Posterior vena cava (tissue), 2 donors: ENCODE results near the gene PSG1. TPM values are rescaled to one million over a fixed set of nuclear protein-coding genes. Genes with fewer than 3 reads are reported as not detected.
"Not testable (repeated sequence)": the region's sequence is repeated elsewhere in the genome, so short reads cannot be mapped to it uniquely, and the experiment has no call there.

ENCODE experiments used
- DNase-seq: peaks from one replicate; pipeline ENCODE4 v3.0.0-alpha.2; 2020; ENCODE audit warnings: low spot score
- intact Hi-C, 2 donors: fragments of 100-400 bp; cut with DNase I; formaldehyde crosslinking; loops; one replicate each; pipeline versions ENCODE4 v1.14.1 to v1.14.2; 2022 to 2023
- long read RNA-seq, 2 donors: library from polyadenylated mRNA; unstranded; transcript quantifications; one replicate each; pipeline ENCODE4 v2.0.0, GENCODE V29; 2020 to 2021
- total RNA-seq, 2 donors: library from RNA; stranded (reverse); fragmentation: NEBNext Ultra II Directional; extraction: Animal tissue kit (Norgen Biotek cat#: 25700); gene quantifications; one replicate each; pipeline ENCODE4 v1.2.1, GENCODE V29; 2021
- donor health status: DM: yes; HTN: yes; CAD: no.
- donor health status: DM: yes; HTN: yes; CAD: no.

Gene PSG1
- total RNA-seq, result not detected
- long read RNA-seq, donor 1, result 0 reads
- long read RNA-seq, donor 2, result 0 reads

- intact Hi-C loops, result no loop called here
- no peak for DNase-seq
These were observed at the start of gene PSG1 for GRCh38 chr19:42879613-42880012. Gene PSG1, minus strand, starts transcription at chr19:42879713. Its CDS starts 132 bp downstream, at chr19:42879581.

- DNase-seq, result no peak
These were observed 49.4 kb upstream of the PSG1 start for GRCh38 chr19:42928896-42929295.

GRCh38 chr19:42926781-42927180 lies 47.3 kb upstream of the PSG1 start:
- intact Hi-C loops, result no loop called here
- no peak for DNase-seq

More at GRCh38 chr19:42928896-42929295, 49.4 kb upstream of the PSG1 start:
- intact Hi-C loops, result no loop called here

GRCh38 chr19:42923106-42923505 lies 43.6 kb upstream of the PSG1 start:
- DNase-seq, intact Hi-C loops: not testable (repeated sequence)

DNA sequence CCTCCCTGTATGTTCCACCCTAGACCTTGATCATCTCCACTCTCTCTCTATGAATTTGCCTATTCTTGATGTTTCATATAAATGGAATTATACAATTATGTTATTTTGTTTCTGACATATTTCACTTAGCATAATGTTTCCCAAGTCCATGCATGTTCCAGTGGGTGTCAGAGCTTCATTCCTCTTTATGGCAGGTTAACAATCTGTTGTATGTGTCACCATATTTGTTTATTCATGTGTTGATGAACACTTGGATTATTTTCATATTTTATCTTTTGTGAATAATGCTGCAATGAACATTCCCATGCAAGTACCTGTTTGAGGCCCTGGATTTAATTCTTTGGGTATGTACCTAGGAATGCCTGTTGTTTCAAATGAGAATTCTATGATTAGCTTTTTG lies 41.5 kb upstream of the PSG1 start:
- DNase-seq, intact Hi-C loops: not testable (repeated sequence)

- intact Hi-C loops, result no loop called here
- DNase-seq, result no peak
These were observed 40.2 kb upstream of the PSG1 start for GRCh38 chr19:42919757-42920079.

DNA sequence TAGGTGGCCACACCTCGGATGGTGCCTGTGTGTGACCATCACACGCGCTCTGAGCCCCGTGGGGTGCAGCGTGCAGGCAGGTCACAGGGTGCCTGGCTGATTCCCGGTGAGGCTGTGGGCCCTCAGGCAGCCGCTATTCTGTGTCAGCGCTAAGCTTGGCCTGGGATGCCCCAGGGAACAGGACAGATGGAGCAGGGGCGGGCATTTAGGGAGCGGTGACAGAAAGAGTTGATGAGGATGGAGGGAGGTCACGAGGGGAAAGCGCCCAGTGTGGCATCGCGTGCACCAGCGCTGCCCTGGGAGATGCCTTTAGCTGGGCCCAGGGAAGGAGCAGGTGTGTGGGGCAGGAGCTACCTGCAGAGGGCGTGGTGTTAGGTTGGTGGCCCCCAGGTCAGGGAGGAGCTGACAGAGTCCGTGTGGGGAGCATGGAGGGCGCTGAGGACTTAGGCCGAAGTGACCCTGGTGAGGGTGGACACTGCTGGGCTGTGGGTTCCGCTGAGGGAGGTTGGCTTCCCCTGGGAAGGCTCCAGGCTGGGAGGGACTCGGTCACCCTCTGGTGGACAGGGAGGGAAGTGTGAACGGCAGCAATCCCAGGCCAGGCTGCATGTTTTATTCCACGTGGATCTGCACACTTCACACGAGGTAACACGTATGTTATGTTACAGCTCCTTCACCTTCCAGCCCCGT lies 39.7 kb upstream of the PSG1 start:
- DNase-seq, intact Hi-C loops: not testable (repeated sequence)

DNA sequence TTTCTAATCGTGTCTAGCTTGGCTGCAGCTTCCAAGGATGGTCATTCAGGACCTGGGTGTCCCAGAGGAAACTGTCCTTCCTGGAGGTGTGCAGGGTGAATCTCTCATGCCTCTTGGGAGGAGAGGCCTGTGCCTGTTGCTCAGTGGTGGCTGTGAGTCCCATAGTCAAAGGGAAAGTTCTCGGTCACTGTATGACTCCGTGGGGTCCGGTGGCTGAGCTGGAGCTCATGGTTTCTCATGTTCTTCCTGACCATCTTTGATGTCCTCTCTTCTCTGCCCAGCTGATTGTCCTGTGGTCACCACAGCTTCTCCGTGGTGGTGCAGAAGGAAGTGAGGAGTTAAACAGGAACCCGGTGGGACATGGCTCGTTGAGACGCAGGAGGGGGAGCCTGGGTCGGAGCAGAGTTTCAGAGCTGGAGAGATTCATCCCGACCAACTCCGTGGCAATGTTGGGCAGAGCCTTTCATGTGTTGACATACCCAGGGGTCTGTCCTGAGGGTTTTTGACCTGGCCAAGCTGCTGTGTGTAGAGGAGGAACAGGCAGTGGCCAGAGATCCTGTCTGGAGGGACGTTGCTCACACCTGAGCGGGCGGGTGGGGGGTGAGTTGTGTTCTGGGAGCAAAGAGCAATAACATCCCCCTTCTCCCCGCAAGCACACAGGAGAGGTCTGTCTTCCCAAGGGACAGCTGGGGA lies 39.0 kb upstream of the PSG1 start:
- DNase-seq, intact Hi-C loops: not testable (repeated sequence)

GRCh38 chr19:42917634-42918033 lies 38.1 kb upstream of the PSG1 start, which contains the start of gene PSG6:
Gene PSG6, minus strand, starts transcription at chr19:42917894. Its CDS starts 102 bp downstream, at chr19:42917792.
- intact Hi-C loops, DNase-seq: not testable (repeated sequence)

- intact Hi-C loops, DNase-seq: not testable (repeated sequence)
These were observed 37.4 kb upstream of the PSG1 start for GRCh38 chr19:42916931-42917330.

DNA sequence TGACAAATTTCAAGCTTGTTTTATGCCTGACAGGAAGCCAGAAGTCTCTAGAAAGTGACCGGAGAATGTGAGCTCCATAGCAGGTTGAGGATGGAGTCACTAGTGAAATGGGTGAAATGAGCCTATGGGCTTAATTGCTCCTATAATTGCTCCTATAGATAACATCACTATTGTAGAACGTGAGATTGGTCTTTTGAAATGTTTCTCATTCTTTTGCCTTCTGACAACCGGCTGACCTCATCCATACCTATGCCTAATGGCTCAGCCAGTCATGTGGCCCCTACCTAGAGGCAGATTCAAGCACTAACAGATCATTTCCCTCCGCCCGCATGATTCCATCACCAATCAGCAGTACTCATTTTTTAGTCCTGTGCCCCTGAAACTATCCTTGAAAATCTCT lies 34.0 kb upstream of the PSG1 start:
- DNase-seq, intact Hi-C loops: not testable (repeated sequence)

DNA sequence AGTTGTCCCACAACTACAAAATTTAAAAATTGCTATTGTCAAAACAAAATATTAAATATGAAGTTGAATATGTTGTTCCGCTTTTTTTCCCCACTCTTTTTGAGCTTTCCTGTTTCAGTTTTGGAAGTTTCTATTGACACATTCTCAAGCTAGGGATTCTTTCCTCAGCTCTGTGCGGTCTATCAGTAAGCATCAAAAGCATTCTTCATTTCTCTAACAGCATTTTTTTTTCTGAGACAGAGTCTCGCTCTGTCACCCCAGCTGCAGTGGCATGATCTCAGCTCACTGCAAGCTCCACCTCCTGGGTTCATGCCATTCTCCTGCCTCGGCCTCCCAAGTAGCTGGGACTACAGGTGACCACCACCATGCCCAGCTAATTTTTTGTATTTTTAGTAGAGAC lies 33.4 kb upstream of the PSG1 start:
- intact Hi-C loops, DNase-seq: not testable (repeated sequence)

DNA sequence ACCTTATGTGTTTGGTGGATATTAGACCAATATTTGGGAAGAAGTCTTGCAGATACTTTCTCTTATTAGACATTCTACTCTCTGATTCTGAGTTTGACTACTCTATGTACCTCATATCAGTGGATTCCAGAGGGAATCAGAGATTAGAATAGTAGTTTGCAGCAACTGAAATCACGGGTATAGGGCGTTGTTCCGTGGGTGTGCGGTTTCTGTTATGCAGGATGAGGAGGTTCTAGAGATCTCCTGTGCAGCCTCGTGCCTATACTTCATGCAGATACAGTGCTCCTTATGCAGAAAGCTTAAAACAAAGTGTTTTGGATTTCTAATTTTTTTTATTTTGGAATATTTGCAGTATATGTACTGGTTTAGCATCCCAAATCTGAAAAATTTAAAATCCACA lies 32.2 kb upstream of the PSG1 start:
- DNase-seq, intact Hi-C loops: not testable (repeated sequence)

DNA sequence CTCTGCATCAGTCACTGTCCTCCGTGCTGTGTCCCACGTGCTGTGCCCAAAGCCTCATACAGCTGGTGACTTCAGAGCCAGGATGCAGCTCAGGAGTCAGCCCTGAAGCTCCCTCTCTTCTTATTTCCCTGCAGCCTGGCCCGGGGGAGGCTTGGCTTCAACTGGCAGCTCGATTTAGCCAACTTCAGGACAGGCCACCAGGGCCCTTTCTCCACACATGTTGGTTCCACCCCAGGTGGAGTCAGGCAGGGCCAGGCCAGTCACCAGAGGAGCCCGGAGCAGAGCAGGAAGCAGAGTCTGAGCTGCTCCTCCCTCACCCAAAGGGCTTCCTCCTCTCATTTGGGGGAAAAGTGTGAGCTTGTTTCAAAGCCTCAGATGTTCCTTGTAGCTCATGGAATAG lies 26.6 kb upstream of the PSG1 start:
- DNase-seq, intact Hi-C loops: not testable (repeated sequence)

DNA sequence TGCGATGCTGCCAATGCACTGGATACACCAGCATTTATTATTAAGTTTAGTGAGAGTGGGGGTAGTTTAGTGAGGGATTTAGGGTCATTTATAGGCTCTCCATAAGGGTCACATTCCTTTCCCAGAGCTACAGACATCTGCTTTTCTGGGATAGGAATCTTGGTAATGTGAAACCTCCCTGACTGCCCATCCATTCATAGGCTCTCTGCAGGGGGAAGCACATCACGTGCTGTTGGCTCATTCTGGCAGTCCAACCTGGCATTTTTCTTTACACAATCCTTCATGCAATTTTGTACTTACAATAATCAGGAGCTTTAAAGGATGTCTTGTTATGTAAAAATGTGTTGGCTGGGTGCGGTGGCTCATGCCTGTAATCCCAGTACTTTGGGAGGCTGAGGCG lies 21.0 kb upstream of the PSG1 start:
- intact Hi-C loops, DNase-seq: not testable (repeated sequence)

- intact Hi-C loops, DNase-seq: not testable (repeated sequence)
These were observed 20.2 kb upstream of the PSG1 start for GRCh38 chr19:42899674-42900073.

GRCh38 chr19:42899110-42899509 lies 19.6 kb upstream of the PSG1 start:
- not testable (repeated sequence) for DNase-seq

GRCh38 chr19:42898656-42899055 lies 19.1 kb upstream of the PSG1 start:
- DNase-seq, intact Hi-C loops: not testable (repeated sequence)

More at GRCh38 chr19:42899110-42899509, 19.6 kb upstream of the PSG1 start:
- intact Hi-C loops, result not testable (repeated sequence)

GRCh38 chr19:42897729-42898128 lies 18.2 kb upstream of the PSG1 start:
- intact Hi-C loops, DNase-seq: not testable (repeated sequence)

DNA sequence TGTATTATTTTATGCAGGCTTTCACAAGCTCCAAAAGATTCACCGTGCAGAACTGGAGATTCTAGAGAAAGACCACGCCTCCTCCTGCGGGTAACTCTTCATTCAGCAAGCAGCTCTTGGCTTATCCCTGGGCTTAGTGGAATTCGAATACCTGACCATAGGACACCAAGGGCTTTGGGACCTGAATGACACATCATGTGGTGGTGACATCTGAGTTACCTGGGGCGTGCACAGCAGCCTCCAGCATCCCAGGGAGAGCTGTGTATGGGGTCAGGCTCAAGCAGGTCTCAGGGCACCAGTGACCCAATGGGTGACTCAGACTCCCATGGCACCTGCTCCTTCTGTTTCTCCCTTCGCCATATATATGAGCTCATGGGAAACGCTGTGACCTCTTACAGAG lies 10.9 kb upstream of the PSG1 start:
- intact Hi-C loops, DNase-seq: not testable (repeated sequence)
